Hepatocyte (in vitro differentiated cells): ENCODE data around the gene ZBTB8A.

Experiments used
- CTCF ChIP-seq: fragments of 200-600 bp; sonication (generic); IDR thresholded peaks from 2 replicates; pipeline ENCODE4 v1.5.1; 2016; ENCODE audit warnings: antibody characterized with exemption, mild to moderate bottlenecking; ENCODE audit not compliant: poor library complexity
- EZH2 ChIP-seq: fragments of 200-600 bp; sonication (generic); IDR thresholded peaks from 2 replicates; pipeline ENCODE4 v1.6.1; 2016; ENCODE audit warnings: antibody characterized with exemption, mild to moderate bottlenecking, borderline replicate concordance

GRCh38 chr1:32622205-32622604 is 83.0 kb downstream of the ZBTB8A start:
- no peak for TF ChIP-seq CTCF
- TF ChIP-seq EZH2 = no peak
